ENCODE data around the gene GLRX2. TPM values are rescaled to one million over a fixed set of nuclear protein-coding genes. Genes with fewer than 3 reads are reported as not detected.
"Not testable (repeated sequence)": the region's sequence is repeated elsewhere in the genome, so short reads cannot be mapped to it uniquely, and the experiment has no call there.

Gene GLRX2
- total RNA-seq, 1 donor from 2014 or later, result 33.3 TPM

DNA sequence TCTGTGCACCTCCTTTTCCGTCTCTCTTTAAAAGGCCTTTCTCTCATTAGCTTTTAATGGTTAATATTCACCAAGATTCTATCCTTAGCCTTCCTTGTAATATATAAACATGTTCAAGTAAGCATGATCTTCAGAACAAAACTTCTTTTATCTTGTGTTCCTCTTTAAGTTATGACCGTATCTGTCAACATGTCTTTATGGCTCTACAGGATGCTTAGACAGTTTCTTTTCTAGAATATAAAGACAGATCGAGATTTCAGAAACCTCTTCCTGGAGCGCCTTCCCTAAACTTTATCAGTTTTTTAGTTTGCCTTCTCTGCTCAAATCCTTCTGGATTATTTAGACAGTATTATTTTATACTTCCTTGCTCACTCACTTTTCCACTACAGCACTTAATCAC is 38.6 kb downstream of the GLRX2 start:
- no peak for DNase-seq (ENCODE audit: low spot score)

DNA sequence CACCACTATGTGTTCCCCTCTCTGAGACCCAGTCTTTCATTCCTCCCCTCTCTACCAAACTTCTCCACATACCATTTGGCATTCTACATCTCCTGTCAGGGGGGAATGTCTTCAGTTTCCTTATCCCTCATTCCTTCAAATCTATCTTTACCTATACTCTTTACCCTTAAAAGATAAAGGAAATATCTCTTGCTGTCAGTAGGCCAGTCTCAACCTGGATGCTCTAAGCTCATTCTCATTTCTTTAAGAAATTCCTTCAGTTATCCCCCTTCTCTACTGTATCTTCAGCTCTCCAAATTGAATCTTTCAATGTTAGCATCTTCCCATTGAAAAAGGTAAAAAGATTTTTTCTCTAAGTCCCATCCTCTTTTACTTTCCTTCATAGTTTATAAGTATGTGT is 39.3 kb downstream of the GLRX2 start:
- DNase-seq (ENCODE audit: low spot score), result no peak

- no peak for DNase-seq (ENCODE audit: low spot score)
Measured at GRCh38 chr1:193062698-193063463, 42.3 kb downstream of the GLRX2 start.

- no peak for DNase-seq (ENCODE audit: low spot score)
Measured at GRCh38 chr1:193060938-193061337, 44.3 kb downstream of the GLRX2 start.

- no peak for DNase-seq (ENCODE audit: low spot score)
Measured at GRCh38 chr1:193060406-193060805, 44.8 kb downstream of the GLRX2 start.

- no peak for DNase-seq (ENCODE audit: low spot score)
Measured at GRCh38 chr1:193060115-193060403, 45.2 kb downstream of the GLRX2 start.

- peak; percentile 98 for DNase-seq (ENCODE audit: low spot score)
Measured at GRCh38 chr1:193059282-193060114, 45.7 kb downstream of the GLRX2 start, which contains the start of the genes RO60 and UCHL5. Gene RO60 (plus strand): TSS chr1:193059612. CDS start chr1:193069055, 9,443 bp downstream. Gene UCHL5 (minus strand): TSS chr1:193059360. CDS start chr1:193059260, 100 bp downstream.

DNA sequence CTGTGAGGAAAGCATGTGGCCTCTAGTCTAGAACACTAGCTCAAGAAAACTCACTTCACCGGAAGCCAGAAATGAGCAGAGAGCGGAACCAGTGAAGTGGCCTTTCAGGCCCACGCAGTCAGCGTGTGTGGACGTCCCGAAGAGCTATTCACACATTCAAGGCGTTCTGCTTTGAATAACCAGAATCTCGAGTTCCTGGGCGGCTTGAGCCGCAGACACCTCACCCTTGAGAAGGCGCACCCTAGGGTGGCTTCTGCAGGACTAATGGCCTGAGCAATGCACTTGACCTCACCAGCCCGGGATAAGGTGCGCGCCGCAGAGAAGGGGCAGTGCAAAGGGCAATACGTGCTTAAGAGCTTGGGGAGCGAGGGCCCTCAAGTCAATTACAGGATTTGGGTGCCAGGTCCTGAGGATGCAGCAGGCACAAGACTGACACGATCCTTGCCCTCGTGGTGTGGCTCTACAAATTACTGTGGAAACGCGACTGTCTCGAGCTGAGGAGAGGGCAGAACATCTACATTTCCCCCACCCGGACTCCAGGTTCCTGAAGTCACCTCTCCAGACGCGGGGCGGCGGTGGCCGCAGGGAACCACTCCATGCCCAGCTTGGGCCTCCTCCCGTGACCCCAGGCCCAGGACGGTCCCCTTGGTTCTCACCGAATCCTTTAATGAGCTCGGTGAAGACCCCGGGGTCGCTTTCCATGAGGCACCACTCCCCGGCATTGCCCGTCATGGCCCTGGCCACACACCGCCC is 46.5 kb downstream of the GLRX2 start:
- DNase-seq (ENCODE audit: low spot score), result no peak

GRCh38 chr1:193054169-193054675 is 51.0 kb downstream of the GLRX2 start:
- DNase-seq (ENCODE audit: low spot score), result no peak

DNA sequence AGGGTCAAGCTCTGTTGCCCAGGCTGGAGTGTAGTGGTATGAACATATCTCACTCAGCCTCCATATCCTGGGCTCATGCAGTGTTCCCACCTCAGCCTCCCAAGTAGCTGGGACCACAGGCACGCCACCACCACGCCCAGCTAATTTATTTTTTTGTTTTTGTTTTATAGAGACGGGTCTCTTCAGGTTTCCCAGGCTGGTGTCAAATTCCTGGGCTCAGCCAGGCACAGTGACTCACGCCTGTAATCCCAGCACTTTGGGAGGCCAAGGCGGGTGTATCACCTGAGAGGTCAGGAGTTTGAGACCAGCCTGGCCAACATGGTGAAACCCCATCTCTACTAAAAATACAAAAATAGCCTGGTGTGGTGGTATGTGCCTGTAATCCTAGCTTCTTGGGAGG is 56.3 kb downstream of the GLRX2 start:
- DNase-seq (ENCODE audit: low spot score), result not testable (repeated sequence)

Small RNA genes within 50 kb of the gene (microRNA-seq; reads per million reads assigned to microRNA genes)
- gene MIR1278 (ENCODE audit: borderline number of aligned reads), result not detected

Other genes with a start within 250 kb of the GLRX2 start
- gene UCHL5, start 46.1 kb downstream of the GLRX2 start, total RNA-seq, result 27.5 TPM
- gene RO60, start 45.8 kb downstream of the GLRX2 start, total RNA-seq, result 48.4 TPM
- 61.4 TPM for gene CDC73, start 16.6 kb upstream of the GLRX2 start, total RNA-seq
- gene B3GALT2, start 81.2 kb upstream of the GLRX2 start, total RNA-seq, result not detected